Thyroid gland (tissue), 4 donors: ENCODE measurements around the gene CCDC38.

Experiments used
- POLR2A ChIP-seq, 2 donors: fragments of 450-650 bp; IDR thresholded peaks; one replicate each; pipeline ENCODE4 v1.6.1; 2017; ENCODE audit warnings: antibody characterized with exemption in 2 of 2, mild to moderate bottlenecking in 2 of 2, moderate library complexity in 1 of 2
- TF ChIP-seq, protein P1 (sequence below), 6 experiments: fragments of 200-600 bp in 3 of 6; fragments of 450-650 bp in 3 of 6; sonication (generic) in 3 of 6; IDR thresholded peaks; one replicate each; pipeline ENCODE4 v1.5.1; 2016 to 2019; ENCODE audit warnings: antibody characterized with exemption in 6 of 6, mild to moderate bottlenecking in 2 of 6, inconsistent platforms in 1 of 6, moderate library complexity in 1 of 6

DNA sequence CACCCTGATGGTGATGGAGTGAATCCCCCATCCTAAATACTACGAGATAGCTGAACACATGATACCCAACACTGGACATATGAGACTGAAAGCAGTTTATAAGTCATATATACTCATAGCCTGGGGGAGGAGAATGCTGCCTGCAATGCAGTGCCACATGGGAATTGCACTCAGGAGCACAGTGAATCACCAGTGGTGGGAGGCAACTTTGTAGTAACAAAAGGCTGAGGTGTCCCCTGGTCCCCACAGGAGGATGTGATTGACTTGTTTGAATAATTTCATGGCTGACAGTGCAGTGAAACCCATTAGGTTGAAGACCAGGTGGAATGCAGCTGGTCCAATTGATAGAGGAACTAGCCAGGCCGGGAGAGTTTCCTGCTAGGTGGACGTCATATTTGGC, 20.2 kb downstream of the CCDC38 start:
- TF ChIP-seq, protein P1, sequence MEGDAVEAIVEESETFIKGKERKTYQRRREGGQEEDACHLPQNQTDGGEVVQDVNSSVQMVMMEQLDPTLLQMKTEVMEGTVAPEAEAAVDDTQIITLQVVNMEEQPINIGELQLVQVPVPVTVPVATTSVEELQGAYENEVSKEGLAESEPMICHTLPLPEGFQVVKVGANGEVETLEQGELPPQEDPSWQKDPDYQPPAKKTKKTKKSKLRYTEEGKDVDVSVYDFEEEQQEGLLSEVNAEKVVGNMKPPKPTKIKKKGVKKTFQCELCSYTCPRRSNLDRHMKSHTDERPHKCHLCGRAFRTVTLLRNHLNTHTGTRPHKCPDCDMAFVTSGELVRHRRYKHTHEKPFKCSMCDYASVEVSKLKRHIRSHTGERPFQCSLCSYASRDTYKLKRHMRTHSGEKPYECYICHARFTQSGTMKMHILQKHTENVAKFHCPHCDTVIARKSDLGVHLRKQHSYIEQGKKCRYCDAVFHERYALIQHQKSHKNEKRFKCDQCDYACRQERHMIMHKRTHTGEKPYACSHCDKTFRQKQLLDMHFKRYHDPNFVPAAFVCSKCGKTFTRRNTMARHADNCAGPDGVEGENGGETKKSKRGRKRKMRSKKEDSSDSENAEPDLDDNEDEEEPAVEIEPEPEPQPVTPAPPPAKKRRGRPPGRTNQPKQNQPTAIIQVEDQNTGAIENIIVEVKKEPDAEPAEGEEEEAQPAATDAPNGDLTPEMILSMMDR (IDR thresholded peaks at IDR 0.05), result no peak
- no peak for TF ChIP-seq POLR2A (IDR thresholded peaks at IDR 0.05)
